CD4-positive, alpha-beta T cell treated with Interleukin-15 for 1 hour (primary cell): ENCODE results near the gene KCP.
"Not testable (repeated sequence)": the region's sequence is repeated elsewhere in the genome, so short reads cannot be mapped to it uniquely, and the experiment has no call there.

Source experiments
- DNase-seq: peaks from one replicate; pipeline ENCODE4 v3.0.0-alpha.2; 2020

KCP gene

DNA sequence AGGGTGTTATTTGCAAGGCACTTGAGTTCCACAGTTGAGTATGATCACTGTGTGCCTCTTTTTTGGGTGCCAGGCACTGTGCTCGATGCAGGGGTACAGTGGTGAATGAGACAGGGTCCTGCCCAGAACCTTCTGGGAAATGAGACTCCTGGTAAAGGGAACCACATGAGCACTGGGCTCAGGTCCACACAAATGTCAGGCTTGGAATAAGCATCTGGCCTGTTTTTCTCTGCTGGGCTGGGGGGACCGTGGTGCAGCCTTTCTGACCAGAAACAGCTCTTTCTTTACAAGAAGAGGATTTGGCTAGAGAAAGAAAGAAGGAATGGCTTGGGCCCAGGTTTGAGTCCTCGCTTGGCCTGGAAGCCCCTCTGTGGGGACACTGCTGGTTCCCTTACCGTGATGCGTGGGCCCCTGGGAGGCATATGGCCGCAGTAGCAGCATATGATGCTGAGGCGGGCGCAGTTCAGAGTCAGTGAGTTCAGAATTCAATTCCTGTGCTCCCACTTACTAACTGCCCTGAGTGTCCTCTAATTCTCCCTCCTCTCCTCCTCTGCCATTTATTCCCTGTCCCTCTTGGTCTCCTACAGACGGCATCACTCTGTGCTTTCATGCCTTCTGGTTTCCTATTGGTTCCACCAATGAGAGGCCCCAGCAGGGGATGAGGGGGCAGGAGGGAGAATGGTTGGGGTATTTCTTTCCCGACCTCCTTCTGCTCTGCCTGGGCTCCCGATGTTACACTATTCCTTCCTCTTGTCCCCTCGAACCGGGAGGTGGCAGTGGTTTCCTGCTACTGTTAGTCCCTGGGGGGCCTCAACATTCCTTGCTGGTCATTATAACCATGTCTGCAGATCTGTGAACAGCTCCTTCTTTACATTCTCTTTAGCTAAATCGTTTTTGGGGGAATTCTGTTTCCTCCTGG, 9.6 kb upstream of the KCP start:
- no peak for DNase-seq

DNA sequence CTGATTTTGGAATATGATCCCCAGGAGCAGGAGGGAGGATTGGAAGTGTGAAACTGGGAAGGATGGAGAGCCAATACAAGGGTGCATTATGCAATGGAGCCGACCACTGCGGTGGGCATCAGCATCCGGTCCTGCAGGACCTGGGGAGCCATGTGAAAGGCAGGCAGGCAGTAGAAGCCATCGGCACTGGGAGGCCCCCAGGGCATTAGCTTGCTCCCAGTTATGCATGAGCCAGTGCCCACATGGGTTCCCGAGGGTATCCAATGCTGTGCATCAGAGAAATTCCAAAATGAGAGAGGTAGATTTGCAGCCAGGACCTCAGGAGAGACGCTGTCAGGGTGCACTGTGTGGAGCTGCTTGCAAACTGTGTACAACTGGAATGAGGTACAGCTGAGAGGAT, 8.7 kb upstream of the KCP start:
- no peak for DNase-seq

DNA sequence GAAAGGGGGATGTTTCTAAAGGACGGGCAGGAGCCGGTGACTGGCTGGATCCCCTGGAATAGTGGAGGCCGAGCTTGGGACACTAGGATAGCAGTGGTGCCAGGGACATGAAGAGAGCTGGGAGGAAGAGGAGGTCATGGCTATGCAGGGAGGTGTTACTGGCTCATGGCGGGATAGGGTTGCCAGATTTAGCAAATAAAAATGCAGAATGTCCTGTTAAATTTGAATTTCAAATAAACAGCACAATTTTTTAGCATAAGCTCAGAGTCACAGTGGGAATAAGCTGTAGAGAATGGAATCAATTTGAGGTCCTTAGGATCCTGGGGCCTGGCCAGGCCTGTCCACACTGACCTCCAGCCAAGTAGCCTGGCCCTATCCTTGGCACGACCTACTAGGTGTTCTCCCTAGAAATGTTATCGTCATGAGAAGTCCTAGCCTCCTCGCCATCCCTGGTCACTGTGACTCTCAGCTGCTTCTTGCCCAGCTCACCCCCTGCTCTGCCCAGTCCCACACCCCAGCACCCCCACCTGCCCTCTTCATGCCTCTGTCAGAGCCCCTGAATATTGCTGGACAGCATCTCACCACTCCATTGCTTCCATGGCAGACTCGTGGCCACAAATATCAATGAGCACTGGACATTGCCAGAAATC, 7.6 kb upstream of the KCP start:
- DNase-seq = no peak

DNA sequence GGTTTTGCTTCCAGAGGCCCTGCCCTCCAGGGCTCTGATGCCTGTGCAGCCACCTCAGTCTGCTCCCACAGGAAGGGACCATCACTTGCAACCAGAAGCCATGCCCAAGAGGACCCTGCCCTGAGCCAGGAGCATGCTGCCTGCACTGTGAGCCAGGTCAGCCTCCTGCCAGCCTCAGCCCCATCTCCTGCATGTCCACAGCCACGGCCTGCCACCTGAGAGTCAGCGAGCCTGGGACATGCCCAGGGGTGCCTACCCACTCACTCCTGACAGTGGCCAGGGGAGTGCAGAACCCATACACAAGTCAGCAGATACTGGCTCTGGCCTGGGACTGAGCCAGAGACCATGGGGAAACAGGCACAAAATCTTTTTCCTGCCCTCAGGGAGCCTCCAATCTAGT, 6.6 kb upstream of the KCP start:
- no peak for DNase-seq

DNA sequence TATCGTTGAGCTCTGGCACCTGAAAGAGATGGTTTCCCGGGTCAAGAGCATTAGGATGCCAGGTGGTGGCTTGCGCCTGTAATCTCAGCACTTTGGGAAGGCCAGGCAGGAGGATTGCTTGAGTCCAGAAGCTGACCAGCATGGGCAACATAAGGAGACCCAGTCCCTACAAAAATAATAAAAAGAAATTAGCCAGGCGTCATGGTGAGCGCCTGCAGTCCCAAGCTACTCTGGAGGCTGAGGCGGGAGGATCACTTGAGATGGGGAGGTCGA, 6.1 kb upstream of the KCP start:
- no peak for DNase-seq

DNA sequence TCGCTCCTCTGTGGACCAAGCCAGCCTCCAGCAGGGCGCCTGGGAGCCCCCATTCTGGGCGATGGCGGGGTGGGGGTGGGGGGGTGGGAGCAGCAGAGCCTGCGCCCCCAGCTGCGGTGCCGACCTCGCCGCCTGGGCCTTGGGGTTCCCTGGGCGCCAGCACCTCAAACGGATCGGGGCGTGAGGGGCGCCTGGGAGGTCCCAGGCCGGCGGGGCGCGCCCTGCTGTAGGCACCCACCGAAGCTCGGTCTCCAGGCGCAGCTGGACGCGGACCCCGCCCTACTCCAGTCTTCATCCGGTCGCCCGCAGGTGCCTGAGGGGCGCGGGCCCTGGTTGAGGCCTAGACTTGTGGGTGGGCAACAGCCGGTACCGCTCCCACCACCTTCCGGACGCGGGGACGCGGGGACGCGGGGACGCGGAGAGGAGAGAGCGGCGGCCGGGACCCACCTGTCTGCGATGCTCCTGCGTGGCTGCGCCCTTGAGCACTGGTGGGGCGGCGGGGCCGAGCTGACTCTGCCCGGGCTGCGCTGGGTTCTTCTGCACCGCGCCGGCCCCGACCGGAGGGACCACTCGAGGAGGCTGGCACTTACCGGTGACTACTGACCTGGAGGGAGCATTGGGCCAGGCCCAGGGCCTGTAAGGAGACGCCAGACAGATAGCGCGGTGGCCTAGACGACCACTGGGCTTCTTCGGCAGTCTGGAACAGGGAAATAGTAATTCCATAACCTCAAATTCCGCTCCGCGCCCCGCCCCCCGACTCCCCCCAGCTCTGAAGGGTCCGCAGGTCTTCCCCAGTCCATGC, 5.5 kb upstream of the KCP start:
- no peak for DNase-seq

DNA sequence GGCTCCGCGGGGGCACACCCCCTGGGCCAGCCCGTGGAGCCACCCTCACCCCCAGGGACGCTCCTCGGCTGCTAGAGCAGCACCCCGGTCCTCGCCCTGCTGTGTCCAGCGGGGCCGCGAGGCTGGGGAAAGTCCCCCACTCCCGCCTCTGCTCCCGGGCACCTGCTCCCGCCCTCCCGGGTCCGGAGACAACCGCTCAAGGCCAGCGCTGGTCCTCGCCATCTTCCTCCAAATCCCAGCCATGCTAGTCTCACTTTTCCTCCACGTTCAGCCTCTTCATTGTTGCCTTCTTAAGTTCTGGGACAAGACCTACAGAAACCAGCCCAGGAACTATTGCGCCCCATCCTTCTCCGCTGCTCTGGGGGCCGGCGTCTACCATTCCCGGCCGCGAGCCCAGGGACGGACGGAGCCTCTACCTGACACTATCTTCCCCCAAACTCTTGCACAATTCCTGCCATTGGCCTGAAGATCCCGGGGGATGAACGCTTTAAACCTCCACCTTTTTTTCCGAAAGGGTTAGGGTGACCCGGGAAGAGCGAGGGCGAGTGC, 4.8 kb upstream of the KCP start:
- no peak for DNase-seq

DNA sequence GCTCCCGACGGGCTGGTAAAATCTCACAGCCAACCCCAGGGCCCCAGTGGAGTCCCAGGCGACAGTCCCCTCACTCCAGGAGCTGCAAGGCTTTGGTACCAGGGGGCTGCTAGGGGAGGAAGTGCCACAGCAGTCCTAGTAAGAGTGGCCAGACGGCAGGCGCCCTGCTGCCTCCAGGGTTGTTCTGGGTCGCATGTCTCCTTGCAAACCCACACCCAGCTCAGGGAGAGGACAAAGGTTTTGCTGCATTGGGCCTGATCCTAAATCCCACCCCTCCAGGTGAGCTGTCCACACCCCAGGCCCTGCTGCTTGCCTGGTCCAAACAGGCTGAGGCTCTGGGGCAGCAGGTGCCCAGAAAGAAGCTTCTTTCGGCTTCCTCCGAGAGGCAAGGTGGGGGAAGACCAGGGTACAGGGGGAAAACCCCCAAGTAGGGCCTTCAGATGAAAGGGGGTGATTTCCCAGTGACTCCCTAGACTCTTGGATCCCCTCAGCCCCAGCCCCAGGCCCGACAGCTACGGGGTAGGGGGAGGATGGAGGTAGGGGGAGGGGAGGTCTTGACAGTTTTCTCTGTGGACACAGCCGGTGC, 4.2 kb upstream of the KCP start:
- DNase-seq = no peak

DNA sequence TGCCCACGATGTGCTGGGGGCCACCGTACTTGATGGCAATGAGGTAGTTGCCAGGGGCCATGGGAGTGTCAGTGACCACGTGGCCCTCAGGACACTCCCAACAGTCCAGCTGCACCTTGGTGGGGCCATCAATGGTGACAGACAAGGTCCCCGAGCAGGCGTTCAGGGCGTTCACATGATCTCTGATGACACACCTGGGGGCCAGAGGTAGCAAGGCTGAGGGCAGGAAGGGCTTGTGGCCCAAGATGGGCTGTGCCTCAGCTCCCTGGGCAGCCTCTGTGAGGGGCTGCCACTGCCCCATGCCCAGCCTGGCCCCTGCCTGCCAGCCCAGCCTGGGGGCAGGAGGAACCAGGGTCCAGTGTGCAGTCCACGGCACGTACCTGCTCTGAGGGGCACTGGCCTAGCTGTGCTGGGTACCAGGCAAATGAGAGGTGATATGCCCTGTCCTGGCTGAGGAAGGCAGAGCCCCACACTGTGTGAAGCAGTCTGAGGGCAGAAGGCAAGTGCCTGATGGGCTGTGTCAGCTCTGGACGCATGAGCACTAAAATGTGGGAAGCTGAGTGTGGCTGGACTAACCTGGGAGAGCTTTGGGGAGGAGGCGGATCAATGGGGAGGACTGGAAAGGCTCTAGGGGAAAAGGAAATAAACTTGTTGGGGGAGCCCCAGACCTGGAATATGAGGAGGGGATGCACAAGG, 3.5 kb upstream of the KCP start:
- DNase-seq = no peak

DNA sequence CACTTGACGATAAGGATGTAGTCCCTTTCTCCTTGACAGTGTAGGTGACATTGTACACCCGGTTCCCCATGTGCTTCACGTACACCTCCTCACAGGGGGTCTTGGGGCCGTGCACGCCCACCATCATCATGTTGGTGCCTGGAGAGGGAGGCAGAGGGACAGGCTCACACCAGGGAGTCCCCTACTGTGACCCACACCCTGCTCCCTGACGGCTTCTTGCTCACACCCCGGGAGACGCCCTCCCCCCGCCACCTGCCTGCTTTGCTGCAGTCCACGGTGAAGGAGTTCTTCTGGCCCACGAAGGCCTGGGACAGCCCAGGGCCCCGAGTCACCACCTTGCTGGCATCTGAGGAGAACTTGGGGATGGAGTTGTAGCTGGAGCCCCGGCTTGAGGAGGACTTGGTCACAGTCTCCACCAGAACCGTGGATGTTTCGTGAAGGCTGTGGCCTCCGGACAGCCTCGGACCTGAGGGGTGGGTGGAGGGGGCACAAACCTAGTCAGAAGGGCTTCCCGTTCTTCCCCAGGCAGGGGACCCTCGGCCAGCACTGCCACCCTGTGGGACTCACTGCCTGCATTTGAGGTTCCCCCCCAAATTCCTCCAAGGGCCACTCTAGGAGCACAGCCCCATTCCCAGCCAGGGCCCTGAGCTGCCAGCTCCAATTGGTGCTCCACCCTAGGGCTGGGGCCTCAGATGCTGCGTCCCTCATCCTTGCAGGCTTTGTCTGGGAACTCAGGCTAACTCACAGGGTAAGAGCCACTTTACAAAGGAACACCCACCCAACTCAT, 2.4 kb upstream of the KCP start:
- not testable (repeated sequence) for DNase-seq

DNA sequence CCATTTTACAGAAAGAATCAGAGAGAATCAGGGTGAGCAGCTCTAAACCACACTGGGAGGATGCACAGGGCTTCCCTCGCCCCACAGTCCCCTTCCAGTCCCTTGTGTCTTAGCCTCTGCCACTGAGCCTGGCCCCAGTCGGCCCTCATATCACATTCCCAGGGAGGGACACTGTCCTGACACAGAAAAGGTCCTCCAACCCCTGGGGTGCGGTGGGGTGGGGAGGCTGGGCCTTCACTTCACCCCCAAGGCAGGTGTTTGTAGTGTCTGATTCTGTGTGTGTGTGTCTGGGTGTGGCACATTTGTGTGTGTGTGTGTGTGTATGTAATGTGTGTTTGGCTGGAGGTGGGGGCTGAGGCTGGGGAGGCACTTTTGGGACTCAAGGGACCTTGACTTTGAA, 1.8 kb upstream of the KCP start:
- no peak for DNase-seq

DNA sequence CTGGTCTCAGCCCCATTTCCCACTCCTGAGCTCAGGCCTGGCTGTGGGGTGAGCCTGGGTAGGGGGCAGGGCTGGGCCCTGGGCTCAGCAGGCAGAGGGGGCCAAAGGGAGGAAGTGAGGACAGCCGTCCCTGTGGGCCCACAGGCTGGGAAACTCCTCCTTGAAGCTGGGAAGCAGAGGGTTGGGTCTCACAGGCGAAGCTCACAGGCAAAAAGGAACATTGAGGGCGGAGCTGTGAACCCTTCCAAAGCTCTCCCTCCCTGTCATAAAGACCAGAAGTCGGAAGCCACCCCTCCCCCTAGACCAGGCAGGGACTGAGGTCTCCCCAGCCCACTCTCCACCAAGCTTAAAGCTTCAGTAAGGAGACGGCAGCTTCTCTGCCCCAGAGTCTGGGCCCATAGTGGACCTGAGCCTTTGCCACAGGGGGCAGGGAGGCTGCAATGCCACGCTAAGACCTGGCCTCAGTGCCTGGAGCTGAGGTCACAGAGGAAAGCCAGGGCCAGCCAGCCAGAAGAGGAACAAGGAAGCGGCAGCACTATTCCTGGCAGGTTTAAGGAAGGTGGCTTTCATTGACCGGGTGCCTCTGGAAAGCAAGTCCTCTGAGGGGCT, 1.0 kb upstream of the KCP start:
- DNase-seq = no peak

DNA sequence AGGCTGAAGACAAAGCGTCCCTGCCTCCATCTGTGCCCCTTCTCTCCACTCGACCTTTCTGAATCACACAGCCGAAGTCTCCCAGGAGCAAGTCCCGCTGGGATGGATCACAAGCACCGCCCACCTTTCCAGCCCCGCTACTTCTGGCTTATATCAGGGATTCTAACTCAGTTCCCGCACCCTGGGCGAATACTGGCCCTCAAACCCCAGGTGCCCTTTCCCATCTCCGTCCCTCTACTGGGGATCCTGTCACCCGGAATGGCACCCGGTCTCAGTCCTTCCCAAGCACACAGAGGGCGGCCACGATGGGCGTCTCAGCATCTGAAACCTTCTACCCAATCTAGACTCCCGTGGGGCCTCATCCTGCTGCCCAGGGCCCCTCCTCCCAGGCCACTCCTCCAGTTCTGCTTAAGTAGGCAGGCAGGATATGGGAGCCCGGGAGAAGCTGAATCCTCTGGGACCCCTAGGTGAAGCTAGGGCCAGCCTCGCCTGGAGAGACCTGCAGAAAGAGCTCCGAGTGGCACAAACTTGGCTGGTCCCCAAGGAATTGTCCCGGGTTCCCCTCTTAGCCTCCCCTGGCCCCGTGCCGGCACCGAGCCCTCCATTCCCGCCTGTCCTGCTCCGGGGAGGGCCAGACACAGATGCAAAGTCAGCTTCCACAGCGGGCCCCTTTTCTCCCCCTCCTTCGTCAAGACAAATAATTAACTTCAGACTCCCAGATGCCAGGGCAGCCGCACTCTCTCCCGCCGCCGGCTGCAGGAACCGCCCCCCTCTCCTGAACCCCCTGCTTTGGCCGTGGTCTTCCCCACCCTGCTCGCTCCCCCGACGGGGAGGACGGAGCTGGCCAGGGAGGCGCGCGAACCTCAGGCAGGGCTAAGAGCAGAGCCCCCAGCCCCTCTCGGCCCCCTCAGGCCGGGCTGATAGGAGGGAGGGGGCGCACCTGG, 612 bp downstream of the KCP start:
- DNase-seq = no peak

DNA sequence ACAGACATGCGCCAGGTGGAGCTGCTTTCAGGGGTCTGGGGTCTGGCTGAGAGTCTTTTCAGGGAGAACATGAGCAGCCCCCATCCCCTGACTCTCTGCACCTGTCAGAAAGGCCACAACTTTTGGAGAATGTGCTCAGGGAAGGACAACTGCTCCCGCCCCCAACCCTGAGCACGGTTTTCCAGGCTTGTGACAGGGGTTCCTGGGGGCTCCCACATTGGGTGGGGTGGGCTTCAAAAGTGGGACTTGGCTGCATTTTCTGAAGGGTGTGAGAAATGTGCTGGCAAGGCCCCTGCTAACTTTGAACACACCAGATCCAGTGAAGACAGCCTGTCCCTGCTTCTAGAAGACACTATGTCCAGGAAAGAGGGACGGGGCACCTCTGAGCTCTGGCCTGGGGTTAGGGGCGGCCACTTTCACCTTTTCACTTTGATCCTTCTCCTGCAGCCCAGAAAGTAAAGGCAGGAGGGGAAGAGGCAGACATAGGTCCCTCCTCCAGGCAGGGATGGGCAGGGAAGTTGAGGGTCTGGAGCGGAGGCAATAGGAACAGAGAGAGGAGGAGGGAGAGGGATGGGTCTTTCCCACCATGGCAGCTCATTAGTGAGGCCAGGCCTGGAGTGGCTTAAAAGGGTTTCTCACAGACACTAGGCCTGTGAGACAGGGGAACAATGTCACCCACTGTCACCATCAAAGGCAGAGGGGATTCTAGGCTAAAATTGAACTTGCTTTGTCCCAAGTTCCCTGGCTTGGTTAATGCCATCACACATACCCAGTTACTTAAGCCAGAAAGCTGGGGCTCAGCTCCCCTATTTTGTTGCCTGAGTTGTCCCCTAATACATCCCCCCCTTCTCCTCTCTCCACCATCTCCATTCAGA, 1.5 kb downstream of the KCP start:
- no peak for DNase-seq

DNA sequence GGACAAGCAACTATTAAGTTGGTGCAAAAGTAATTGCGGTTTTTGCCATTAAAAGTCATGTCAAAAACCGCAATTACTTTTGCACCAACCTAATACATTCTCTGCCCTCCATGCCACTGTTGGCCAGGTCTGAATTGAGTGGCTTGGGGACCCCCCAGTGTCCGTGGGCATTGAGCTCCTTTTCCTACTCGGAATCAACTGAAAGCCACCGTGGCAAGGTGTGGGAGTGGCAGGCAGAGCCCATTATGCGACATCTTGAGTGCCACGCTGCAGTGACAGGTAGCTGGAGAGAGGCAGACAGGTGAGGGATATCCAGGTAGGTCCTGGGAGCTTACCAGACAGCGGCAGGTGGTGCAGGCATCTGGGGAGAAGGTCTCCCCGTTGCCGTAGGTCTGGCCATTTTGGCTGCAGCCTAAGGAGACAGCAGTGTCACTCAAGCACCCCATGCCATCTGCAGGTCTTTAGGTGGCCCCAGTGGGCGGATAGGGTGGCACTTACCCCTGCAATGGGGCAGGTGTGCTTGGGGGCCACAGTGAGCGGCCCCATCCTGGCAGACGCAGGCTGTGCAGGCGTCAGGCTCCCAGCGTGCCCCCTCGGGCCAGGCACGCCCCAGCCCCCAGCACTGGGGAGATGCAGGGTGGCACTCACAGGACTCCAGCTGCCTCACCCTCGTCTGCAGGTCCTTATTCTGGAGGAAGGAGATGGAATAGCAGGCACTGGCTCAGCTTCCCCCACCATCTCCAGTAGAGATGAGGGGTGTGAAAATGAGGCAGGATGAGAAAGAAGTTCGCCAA, 3.5 kb downstream of the KCP start:
- DNase-seq = no peak

DNA sequence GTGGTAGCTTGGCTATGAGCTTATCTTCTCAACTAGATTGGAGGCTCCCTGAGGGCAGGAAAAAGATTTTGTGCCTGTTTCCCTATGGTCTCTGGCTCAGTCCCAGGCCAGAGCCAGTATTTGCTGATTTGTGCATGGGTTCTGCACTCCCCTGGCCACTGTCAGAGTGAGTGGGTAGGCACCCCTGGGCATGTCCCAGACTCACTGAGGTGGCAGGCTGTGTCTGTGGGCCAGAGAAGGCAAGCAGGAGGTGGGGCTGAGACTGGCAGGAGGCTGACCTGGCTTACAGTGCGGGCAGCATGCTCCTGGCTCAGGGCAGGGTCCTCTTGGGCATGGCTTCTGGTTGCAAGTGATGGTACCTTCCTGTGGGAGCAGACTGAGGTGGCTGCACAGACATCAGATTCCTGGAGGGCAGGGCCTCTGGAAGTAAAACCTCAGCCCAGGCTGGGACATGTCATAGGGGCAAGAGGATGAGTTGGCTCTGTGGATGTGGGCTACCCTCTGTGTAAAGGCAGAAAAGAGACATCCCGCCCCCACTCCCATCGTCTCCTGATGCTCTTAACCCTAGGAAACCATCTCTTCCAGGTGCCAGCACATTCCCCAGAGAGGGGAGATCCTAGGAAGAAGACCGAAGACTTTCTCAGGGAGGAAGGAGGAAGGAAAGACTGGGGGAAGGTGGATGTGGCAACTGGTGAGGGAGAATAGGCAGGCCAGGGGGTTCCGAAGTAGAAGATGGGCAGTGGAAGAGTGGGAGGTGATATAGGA, 4.3 kb downstream of the KCP start:
- DNase-seq = no peak
